HG03103 (cell line): ENCODE measurements around the gene CLCN2.

ENCODE experiments used
- ATAC-seq: cut with Tn5 transposase; IDR thresholded peaks from one replicate; pipeline ENCODE4 v1.9.1; 2021; ENCODE audit warnings: low read depth; ENCODE audit not compliant: unreplicated experiment

CLCN2 gene

DNA sequence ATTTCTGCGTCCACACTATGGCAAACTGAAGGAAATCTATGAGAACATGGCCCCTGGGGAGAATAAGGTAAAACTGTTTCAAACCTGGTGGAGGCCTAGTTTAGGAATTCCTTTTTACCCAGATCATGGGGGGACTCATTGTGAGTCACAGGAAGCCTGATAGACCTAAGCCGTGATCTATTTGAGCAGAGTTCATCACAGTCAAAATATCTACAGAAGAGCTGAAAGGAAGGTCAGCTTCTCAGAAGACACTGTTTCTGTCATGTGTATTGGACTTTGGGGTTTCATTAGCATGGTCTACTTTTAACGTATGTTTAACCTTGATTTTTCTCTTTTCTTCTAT, 61.1 kb downstream of the CLCN2 start:
- ATAC-seq: no peak

DNA sequence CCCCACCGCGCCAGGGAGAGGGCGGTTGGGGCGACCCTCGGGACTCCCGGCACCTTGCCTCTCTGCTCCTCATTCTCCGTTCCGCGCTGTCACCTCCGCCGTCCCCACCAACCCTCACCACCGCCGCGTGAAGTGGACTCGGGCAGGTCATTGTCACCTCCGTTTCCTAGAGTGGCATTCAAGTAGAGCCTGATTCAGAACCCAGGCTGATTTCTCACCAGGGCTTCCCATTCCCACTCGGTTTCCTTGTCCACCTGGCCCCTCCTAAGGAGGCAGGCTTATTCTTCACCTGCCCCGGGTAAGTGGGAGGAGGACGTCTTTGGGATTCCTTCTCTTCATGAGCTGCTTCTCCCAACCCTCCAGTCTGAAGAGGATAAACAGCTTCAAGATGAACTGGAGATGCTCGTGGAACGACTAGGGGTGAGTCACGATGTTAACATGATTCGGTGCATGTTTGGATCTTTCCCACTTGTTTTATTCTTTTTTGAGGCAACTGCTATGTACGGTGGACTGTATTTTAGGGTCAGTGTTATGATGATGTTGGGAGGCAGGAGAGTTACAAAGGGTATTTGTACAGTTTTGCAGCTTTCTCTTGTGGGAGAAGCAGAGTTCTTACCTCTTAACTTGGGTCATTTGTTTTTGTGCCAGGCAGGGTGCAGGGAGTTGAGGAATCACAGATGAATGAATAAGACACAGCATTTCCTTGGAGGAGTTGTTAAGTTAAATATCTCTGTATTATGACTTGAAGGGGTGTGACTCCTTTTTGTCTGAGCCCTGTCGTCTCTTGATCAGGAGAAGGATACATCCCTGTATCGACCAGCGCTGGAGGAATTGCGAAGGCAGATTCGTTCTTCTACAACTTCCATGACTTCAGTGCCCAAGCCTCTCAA, 61.7 kb downstream of the CLCN2 start:
- no peak for ATAC-seq

DNA sequence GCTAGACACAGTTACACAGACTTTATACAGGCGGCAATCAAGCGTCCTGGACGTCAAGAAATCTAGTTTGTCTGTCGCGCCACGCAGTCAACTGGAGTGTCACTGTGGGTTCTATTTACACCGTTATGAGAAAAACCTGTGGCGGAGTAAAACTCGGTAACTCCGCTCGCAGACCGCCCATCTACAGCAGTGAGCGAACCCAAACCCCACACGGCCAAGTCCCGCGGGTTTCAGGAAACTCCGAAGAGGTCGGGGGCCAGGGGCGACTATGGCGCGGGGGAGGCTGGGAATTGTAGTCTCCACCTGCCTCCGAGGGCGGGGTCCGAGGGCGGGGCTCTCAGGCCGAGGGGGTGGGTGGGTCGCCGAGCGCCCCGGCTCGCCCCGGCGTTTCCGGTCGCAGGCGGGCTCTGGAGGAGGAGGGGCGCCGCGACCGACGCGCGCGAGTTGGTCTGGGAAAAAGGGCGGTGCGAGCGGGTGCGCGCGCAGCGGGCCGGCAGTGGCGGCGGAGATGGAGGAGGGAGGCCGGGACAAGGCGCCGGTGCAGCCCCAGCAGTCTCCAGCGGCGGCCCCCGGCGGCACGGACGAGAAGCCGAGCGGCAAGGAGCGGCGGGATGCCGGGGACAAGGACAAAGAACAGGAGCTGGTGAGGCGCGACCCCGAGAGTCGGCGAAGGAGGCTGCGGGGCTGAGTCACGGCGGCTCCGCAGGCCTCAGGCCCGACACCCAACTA, 62.5 kb downstream of the CLCN2 start, which contains the start of gene PSMD2:
TSS of gene PSMD2 (plus strand) at position 483 of the 729 bp plus-strand sequence. CDS start at position 509, 26 bp downstream.
- ATAC-seq: peak; percentile 81

DNA sequence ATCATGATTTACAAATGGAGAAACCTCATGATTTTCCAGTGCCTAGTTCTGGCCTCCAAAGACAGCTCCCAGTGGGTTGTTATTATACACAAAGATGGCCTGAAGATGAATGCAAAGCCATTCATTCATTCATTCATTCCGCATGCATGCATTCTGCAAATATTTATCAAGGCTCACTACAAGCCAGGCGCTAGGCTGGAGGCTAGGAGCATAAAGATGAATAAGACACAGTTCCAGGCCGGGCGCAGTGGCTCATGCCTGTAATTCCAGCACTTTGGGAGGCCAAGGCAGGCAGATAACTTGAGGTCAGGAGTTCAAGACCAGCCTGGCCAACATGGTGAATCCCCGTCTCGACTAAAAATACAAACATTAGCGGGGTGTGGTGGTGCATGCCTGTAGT, 64.8 kb downstream of the CLCN2 start:
- no peak for ATAC-seq
